ENCODE measurements around the gene SAAL1.
"Not testable (repeated sequence)": the region's sequence is repeated elsewhere in the genome, so short reads cannot be mapped to it uniquely, and the experiment has no call there.

SAAL1 gene, protein sequence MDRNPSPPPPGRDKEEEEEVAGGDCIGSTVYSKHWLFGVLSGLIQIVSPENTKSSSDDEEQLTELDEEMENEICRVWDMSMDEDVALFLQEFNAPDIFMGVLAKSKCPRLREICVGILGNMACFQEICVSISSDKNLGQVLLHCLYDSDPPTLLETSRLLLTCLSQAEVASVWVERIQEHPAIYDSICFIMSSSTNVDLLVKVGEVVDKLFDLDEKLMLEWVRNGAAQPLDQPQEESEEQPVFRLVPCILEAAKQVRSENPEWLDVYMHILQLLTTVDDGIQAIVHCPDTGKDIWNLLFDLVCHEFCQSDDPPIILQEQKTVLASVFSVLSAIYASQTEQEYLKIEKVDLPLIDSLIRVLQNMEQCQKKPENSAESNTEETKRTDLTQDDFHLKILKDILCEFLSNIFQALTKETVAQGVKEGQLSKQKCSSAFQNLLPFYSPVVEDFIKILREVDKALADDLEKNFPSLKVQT

DNA sequence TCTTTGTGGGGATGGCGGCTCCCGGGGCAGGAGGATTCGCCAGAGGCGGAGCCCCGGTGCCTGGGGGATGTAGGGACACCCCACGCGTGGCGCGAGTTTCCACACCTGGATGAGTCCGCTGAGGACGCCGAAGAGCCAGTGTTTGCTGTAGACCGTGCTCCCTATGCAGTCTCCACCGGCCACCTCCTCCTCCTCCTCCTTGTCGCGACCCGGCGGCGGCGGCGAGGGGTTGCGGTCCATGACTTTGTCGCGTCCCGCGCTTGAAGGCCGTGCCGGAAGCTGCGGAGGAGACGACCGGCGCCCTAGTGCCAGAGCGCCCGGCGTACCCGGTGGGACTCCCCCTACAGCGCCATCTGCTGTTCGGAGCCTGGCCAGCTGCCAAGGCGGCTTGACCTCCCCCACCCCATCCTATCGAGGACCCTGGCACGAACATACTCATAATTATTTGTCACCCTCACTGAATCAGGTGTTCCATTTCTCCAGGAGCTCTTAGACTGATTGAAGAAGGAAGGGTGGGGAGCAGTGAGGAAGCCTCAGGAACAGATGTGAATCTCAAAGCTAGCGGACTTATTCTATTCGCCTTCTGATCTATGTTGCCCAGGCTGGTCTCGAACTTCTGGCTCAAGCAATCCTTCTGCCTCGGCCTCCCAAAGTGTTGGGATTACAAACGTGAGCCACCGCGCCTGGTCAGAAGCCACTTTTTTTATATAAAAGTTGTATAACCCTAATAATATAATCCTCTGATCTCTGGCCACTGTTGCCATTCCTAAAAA is at the start of gene SAAL1:
SAAL1 (minus strand) TSS at position 281 of the 773 bp plus-strand sequence; CDS start at position 240, 41 bp downstream.
- peak within 1 kb of the TSS; percentile 91 for H3K27ac Mint-ChIP-seq
- no peaks in the 10 kb centered on the region for H3K9me3 Mint-ChIP-seq
- H3K4me1 Mint-ChIP-seq (ENCODE audit: low read depth) = peaks cover 23% of the 10 kb centered on the region
- peak; percentile 89 for DNase-seq (ENCODE audit: low spot score)
- H3K27me3 Mint-ChIP-seq (ENCODE audit: low read depth) = peaks cover 8% of the 10 kb centered on the region
- H3K36me3 Mint-ChIP-seq (ENCODE audit: low read depth) = peaks cover 25% of the 10 kb centered on the region
- peak within 1 kb of the TSS; percentile 94 for H3K4me3 Mint-ChIP-seq

DNA sequence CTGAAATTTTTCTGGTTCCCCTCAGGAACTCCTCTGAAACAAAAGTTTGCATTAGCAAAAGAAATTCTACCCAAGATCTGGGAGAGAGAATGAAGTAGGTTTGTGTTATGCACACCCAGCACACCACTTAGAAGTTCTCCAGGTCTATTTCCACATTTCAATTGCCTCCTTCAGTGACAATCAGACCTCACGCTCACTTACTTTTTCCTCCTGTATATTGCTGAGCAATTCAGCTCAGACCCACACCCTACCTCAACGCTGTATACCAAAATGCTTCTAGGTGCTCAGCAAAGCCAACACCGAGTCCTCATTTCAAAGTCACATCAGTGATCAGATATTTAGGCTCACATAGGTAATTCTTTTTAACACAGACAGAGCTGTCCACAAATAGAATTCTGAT is 45.7 kb upstream of the SAAL1 start:
- H3K4me1 Mint-ChIP-seq (ENCODE audit: low read depth) = no peaks in the 10 kb centered on the region
- H3K9me3 Mint-ChIP-seq = peaks cover 2% of the 10 kb centered on the region
- H3K27me3 Mint-ChIP-seq (ENCODE audit: low read depth) = peaks cover 16% of the 10 kb centered on the region
- H3K27ac Mint-ChIP-seq = no peak overlapping the region
- no peak overlapping the region for H3K4me3 Mint-ChIP-seq
- no peak for DNase-seq (ENCODE audit: low spot score)
- H3K36me3 Mint-ChIP-seq (ENCODE audit: low read depth) = no peaks in the 10 kb centered on the region

DNA sequence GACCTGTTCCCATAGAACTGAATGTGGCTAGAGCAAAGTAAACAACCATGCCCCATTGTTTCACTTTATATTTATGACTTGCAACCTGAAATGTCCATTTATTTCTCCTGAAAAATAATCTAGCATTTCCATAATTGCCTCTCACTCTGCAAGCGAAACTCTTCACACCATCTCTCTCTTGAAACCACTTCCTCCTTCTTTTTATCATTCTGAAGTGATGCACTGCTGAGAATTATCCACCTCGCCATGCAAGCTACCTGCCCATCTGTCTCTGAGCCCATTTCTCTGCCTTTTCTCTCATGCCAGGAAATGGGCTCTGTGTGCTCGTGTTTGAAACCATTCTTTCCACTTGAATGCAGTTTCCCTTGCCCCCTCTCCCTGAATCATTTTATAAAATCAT is 40.0 kb upstream of the SAAL1 start:
- Mint-ChIP-seq H3K27me3 (ENCODE audit: low read depth) (peaks cover 27% of the 10 kb centered on the region), H3K36me3 (ENCODE audit: low read depth) (no peaks in the 10 kb centered on the region), H3K4me1 (ENCODE audit: low read depth) (peaks cover 4% of the 10 kb centered on the region), H3K4me3 (no peak overlapping the region), H3K27ac (no peak overlapping the region), H3K9me3 (no peaks in the 10 kb centered on the region)
- no peak for DNase-seq (ENCODE audit: low spot score)

DNA sequence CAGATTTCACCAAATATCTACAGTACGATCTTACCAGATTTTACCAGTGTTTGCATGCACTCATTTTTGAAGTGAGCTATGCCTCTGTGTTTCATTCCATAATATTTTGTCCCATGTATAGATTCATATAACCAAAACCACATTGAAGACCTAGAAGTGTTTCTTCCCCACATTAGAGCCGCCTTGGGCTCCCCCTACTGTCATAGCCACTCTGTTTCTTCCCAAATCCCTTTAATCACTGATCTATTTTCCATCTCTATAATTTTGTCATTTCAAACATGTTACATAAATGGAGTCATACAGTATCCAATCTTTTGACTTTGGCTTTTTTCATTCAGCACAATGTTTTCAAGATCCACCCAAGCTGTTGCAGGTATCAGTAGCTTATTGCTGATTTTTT is 39.1 kb upstream of the SAAL1 start:
- Mint-ChIP-seq H3K9me3 (no peaks in the 10 kb centered on the region), H3K4me1 (ENCODE audit: low read depth) (peaks cover 4% of the 10 kb centered on the region), H3K4me3 (no peak overlapping the region), H3K27me3 (ENCODE audit: low read depth) (peaks cover 29% of the 10 kb centered on the region), H3K36me3 (ENCODE audit: low read depth) (no peaks in the 10 kb centered on the region), H3K27ac (no peak overlapping the region)
- DNase-seq (ENCODE audit: low spot score) = no peak

DNA sequence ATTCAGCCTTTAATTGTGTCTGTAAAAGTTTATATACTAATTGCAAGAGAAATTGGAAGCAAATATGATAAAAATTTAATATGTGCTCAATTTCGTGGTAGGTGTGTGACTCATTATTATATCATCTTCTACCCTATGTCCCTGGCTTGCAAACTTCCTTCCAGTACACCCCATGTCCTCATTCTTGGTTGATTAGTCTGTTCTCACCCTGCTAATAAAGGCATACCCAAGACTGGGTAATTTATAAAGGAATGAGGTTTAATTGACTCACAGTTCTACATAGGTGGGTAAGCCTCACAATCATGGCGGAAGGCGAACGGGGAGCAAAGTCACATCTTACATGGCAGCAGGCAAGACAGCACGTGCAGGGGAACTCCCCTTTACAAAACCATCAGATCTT is 38.4 kb upstream of the SAAL1 start:
- DNase-seq (ENCODE audit: low spot score) = no peak
- Mint-ChIP-seq H3K27ac (no peak overlapping the region), H3K4me1 (ENCODE audit: low read depth) (peaks cover 4% of the 10 kb centered on the region), H3K9me3 (no peaks in the 10 kb centered on the region), H3K27me3 (ENCODE audit: low read depth) (peaks cover 33% of the 10 kb centered on the region), H3K4me3 (no peak overlapping the region), H3K36me3 (ENCODE audit: low read depth) (no peaks in the 10 kb centered on the region)

DNA sequence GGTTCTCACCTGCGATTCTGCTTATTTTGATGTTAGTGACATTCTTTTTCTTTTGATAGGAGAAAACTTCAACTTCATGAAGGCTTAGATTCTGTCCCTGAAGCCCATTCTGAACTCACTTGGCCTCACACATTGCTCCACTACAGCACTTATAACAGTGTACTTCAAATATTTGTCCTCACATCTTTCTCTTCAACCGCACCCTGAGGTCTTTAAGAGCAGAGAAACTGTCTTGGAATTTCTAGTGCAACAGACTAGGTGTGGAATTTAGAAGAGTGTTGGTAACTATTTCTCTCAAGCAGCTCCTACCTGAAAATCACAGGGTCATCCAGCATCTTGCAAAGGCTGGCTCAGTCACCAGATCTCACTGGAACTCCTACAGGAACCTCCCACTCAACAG is 34.3 kb upstream of the SAAL1 start:
- Mint-ChIP-seq H3K36me3 (ENCODE audit: low read depth) (no peaks in the 10 kb centered on the region), H3K4me3 (no peak overlapping the region), H3K4me1 (ENCODE audit: low read depth) (no peaks in the 10 kb centered on the region), H3K27ac (no peak overlapping the region), H3K9me3 (no peaks in the 10 kb centered on the region), H3K27me3 (ENCODE audit: low read depth) (peaks cover 29% of the 10 kb centered on the region)
- no peak for DNase-seq (ENCODE audit: low spot score)

DNA sequence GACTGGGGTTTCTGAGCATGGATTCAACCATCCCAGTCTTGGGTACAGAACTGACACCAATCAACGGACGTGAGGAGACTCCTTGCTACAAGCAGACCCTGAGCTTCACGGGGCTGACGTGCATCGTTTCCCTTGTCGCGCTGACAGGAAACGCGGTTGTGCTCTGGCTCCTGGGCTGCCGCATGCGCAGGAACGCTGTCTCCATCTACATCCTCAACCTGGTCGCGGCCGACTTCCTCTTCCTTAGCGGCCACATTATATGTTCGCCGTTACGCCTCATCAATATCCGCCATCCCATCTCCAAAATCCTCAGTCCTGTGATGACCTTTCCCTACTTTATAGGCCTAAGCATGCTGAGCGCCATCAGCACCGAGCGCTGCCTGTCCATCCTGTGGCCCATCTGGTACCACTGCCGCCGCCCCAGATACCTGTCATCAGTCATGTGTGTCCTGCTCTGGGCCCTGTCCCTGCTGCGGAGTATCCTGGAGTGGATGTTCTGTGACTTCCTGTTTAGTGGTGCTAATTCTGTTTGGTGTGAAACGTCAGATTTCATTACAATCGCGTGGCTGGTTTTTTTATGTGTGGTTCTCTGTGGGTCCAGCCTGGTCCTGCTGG is 31.4 kb upstream of the SAAL1 start:
- no peak overlapping the region for H3K27ac Mint-ChIP-seq
- no peak overlapping the region for H3K4me3 Mint-ChIP-seq
- H3K36me3 Mint-ChIP-seq (ENCODE audit: low read depth) = no peaks in the 10 kb centered on the region
- DNase-seq (ENCODE audit: low spot score) = no peak
- H3K4me1 Mint-ChIP-seq (ENCODE audit: low read depth) = no peaks in the 10 kb centered on the region
- peaks cover 30% of the 10 kb centered on the region for H3K27me3 Mint-ChIP-seq (ENCODE audit: low read depth)
- H3K9me3 Mint-ChIP-seq = no peaks in the 10 kb centered on the region

DNA sequence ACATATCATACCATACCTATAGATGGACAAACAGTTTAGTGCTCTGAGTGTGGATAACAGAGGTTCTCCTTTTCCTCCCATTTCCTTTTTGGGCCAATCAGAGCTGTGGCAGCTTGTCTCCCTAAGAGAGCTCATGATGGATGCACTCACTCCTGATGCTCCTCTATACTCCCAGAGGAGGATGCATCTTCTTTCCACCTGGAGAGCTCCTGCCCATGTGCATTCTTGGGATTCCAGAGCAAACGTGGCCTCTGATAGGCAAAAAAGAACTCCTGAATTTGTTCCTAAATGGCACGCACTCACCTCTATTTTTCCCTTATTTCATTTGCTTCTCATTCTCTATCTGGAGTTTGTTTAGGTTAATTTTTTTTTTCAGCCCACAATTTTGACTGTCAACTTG is 29.4 kb upstream of the SAAL1 start:
- H3K4me3 Mint-ChIP-seq = no peak overlapping the region
- H3K4me1 Mint-ChIP-seq (ENCODE audit: low read depth) = no peaks in the 10 kb centered on the region
- DNase-seq (ENCODE audit: low spot score) = no peak
- no peaks in the 10 kb centered on the region for H3K9me3 Mint-ChIP-seq
- no peaks in the 10 kb centered on the region for H3K36me3 Mint-ChIP-seq (ENCODE audit: low read depth)
- H3K27ac Mint-ChIP-seq = no peak overlapping the region
- peaks cover 33% of the 10 kb centered on the region for H3K27me3 Mint-ChIP-seq (ENCODE audit: low read depth)

DNA sequence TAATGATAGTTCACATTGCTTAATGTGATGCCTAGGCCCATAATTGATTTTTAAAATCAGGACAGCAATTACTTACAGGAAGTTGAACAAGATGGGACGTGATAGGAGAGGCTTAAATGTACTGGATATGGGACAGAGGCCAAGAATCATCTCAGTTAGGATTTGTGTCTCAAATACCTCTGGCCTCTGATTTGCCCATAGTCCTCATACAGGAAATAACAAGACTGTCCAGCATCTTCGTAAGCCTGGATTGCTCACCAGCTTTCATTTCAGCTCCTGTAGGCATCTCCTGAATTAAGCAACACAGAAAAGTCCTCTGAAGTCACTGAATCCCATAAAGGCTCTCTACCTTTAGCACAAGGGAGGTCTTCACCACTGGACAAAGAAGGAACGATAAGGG is 26.5 kb upstream of the SAAL1 start, which contains the start of gene MRGPRX3:
MRGPRX3 (plus strand) TSS at position 231 of the 400 bp plus-strand sequence. CDS start 4,632 bp downstream, outside the sequence.
- Mint-ChIP-seq H3K36me3 (ENCODE audit: low read depth) (no peaks in the 10 kb centered on the region), H3K9me3 (no peaks in the 10 kb centered on the region), H3K4me1 (ENCODE audit: low read depth) (no peaks in the 10 kb centered on the region), H3K27me3 (ENCODE audit: low read depth) (peaks cover 29% of the 10 kb centered on the region), H3K27ac (no peak within 1 kb of the TSS), H3K4me3 (no peak within 1 kb of the TSS)
- DNase-seq (ENCODE audit: low spot score) = no peak

DNA sequence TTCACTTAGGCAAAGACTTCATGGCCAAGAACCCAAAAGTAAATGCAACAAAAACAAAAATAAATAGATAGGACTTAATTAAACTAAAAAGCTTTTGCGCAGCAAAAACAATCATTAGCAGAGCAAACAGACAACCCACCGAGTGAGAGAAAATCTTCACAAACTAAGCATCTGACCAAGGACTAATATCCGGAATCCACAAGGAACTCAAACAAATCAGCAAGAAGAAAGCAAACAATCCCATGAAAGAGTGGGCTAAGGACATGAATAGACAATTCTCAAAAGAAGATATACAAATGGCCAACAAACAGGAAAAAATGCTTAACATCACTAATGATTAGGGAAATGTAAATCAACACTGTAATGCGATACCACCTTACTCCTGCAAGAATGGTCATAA is 25.2 kb upstream of the SAAL1 start:
- H3K4me3 Mint-ChIP-seq; DNase-seq (ENCODE audit: low spot score); H3K9me3 Mint-ChIP-seq; H3K36me3 Mint-ChIP-seq (ENCODE audit: low read depth); H3K27ac Mint-ChIP-seq; H3K4me1 Mint-ChIP-seq (ENCODE audit: low read depth): not testable (repeated sequence)
- peaks cover 29% of the 10 kb centered on the region for H3K27me3 Mint-ChIP-seq (ENCODE audit: low read depth)

DNA sequence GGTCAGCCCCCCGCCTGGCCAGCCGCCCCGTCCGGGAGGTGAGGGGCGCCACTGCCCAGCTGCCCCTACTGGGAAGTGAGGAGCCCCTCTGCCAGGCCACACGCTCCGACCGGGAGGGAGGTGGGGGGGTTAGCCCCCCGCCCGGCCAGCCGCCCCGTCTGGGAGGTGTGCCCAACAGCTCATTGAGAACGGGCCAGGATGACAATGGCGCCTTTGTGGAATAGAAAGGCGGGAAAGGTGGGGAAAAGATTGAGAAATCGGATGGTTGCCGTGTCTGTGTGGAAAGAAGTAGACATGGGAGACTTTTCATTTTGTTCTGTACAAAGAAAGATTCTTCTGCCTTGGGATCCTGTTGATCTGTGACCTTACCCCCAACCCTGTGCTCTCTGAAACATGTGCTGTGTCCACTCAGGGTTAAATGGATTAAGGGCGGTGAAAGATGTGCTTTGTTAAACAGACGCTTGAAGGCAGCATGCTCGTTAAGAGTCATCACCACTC is 15.5 kb upstream of the SAAL1 start:
- H3K9me3 Mint-ChIP-seq; DNase-seq (ENCODE audit: low spot score); H3K27ac Mint-ChIP-seq; H3K4me1 Mint-ChIP-seq (ENCODE audit: low read depth); H3K4me3 Mint-ChIP-seq; H3K36me3 Mint-ChIP-seq (ENCODE audit: low read depth): not testable (repeated sequence)
- peaks cover 11% of the 10 kb centered on the region for H3K27me3 Mint-ChIP-seq (ENCODE audit: low read depth)

DNA sequence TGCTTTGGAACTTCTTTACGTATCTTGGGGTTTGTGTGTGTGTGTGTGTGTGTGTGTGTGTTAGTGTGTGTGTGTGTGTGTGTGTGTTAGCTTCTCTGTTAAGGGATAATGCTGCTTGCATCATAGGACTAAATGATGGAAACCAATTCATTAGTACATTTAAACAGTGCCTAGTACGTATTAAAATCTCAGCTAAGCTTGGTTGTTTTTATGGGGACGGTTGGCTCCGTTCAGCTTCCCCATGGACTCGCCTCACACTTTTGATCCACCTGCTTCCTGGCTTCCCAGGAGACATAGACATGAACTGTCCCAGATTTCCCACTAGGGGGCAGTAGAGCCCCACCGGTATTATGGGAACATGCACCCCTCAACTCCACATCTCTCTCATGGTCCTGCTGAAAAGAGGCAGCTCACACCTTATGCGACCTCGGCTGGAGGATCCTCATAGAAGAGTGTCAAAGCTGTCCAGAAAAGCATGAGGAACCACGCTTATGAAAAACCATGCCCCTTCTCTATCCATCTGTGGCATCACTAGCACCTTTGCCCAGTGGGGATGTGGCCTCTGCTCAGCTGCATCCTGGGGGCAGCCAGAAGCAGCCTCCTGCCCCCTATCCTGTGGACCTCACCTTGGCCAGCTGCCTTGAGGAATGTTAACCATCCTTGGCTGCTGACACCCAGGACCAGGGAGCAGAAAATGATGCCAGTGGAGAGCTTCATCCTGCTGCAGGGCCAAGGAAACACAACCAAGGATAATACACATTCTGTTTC is 9.7 kb upstream of the SAAL1 start:
- Mint-ChIP-seq H3K9me3 (no peaks in the 10 kb centered on the region), H3K36me3 (ENCODE audit: low read depth) (no peaks in the 10 kb centered on the region), H3K27me3 (ENCODE audit: low read depth) (peaks cover 15% of the 10 kb centered on the region), H3K4me1 (ENCODE audit: low read depth) (no peaks in the 10 kb centered on the region), H3K27ac (no peak overlapping the region), H3K4me3 (no peak overlapping the region)
- peak; percentile 54 for DNase-seq (ENCODE audit: low spot score)

DNA sequence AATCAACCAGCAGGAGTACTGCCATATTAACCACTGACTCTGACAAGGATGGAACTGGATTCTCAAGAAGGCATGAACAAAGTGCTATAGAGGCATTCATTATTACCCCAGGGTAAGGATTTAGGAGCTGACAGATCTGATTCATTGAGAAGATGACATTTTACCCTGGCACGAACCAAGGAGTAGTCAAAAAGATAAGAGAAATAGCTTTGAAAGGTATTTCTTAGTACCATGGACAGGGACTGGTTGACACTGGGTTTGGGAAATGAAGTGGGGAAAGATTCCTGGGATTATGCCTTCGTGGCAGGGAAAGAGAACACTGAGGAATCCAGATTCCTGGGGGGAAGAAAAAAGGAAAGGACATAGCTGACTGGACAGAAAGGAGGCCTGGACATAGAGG is 5.1 kb upstream of the SAAL1 start:
- peaks cover 19% of the 10 kb centered on the region for H3K27me3 Mint-ChIP-seq (ENCODE audit: low read depth)
- no peaks in the 10 kb centered on the region for H3K36me3 Mint-ChIP-seq (ENCODE audit: low read depth)
- no peaks in the 10 kb centered on the region for H3K9me3 Mint-ChIP-seq
- H3K27ac Mint-ChIP-seq = no peak overlapping the region
- no peak overlapping the region for H3K4me3 Mint-ChIP-seq
- peaks cover 4% of the 10 kb centered on the region for H3K4me1 Mint-ChIP-seq (ENCODE audit: low read depth)
- no peak for DNase-seq (ENCODE audit: low spot score)

Data from T-helper 2 cell treated with Interferon-gamma antibody and Interleukin-4, amounts not matched to agents 5 μg/mL and 100 μg/mL, for 36 hours (primary cell).